K562 (cell line): ENCODE data around the gene KATNAL1. TPM values are rescaled to one million over a fixed set of nuclear protein-coding genes. Genes with fewer than 3 reads are reported as not detected.

Experiments
- ARID1B ChIP-seq: fragments of 450-650 bp; IDR thresholded peaks from 2 replicates; pipeline ENCODE4 v1.6.1; 2016; ENCODE audit warnings: antibody characterized with exemption, mild to moderate bottlenecking, inconsistent platforms
- DIDO1 ChIP-seq: fragments of 450-650 bp; IDR thresholded peaks from 2 replicates; pipeline ENCODE4 v1.6.1; 2016; ENCODE audit warnings: low read depth, missing biosample characterization, missing genetic modification characterization
- ESRRA ChIP-seq: fragments of 450-650 bp; IDR thresholded peaks from 2 replicates; pipeline ENCODE4 v1.6.1; 2014; ENCODE audit warnings: low read depth, mild to moderate bottlenecking, moderate library complexity, borderline replicate concordance
- FOXK2 ChIP-seq, 2 experiments: fragments of 450-650 bp; IDR thresholded peaks in 1 of 2; conservative IDR thresholded peaks in 1 of 2; 2 replicates each; pipeline ENCODE4 v1.6.1; 2016; ENCODE audit warnings: low read depth in 2 of 2, mild to moderate bottlenecking in 1 of 2
- MAFG ChIP-seq: fragments of 450-650 bp; conservative IDR thresholded peaks from 2 replicates; pipeline ENCODE4 v1.6.1; 2016; ENCODE audit warnings: missing genetic modification characterization, missing compliant biosample characterization
- MAFK ChIP-seq: IDR thresholded peaks from 2 replicates; pipeline ENCODE4 v1.6.1; 2011; ENCODE audit warnings: low read length, improper control_type of control experiment
- NRF1 ChIP-seq, 2 experiments: fragments of 450-650 bp; IDR thresholded peaks in 1 of 2; conservative IDR thresholded peaks in 1 of 2; 2 replicates each; pipeline ENCODE4 v1.6.1; 2014; ENCODE audit warnings: mild to moderate bottlenecking in 2 of 2
- PHF21A ChIP-seq: fragments of 450-650 bp; IDR thresholded peaks from 2 replicates; pipeline ENCODE4 v1.6.1; 2017; ENCODE audit warnings: low read depth, borderline replicate concordance
- PYGO2 ChIP-seq: fragments of 450-650 bp; IDR thresholded peaks from 2 replicates; pipeline ENCODE4 v1.6.1; 2016; ENCODE audit warnings: mild to moderate bottlenecking, missing genetic modification characterization, moderate library complexity, missing compliant biosample characterization
- RBM22 ChIP-seq: fragments of 200-400 bp; formaldehyde crosslinking; IDR thresholded peaks from 2 replicates; pipeline ENCODE4 v1.6.1; 2018; ENCODE audit warnings: low read length, low read depth; ENCODE audit not compliant: poor library complexity, severe bottlenecking
- SIN3A ChIP-seq, 2 experiments: fragments of 150-350 bp in 1 of 2; IDR thresholded peaks; 2 replicates each; pipeline ENCODE4 v1.6.1; 2011 to 2016; ENCODE audit warnings: borderline replicate concordance in 2 of 2, low read depth in 2 of 2, low read length in 2 of 2, mild to moderate bottlenecking in 2 of 2, moderate library complexity in 2 of 2; ENCODE audit not compliant: control insufficient read depth in 1 of 2
- SIX5 ChIP-seq, 2 experiments: IDR thresholded peaks; 2 replicates each; pipeline ENCODE4 v1.6.1; 2011; ENCODE audit warnings: low read length in 2 of 2, borderline replicate concordance in 1 of 2, low read depth in 1 of 2, mild to moderate bottlenecking in 1 of 2, moderate library complexity in 1 of 2; ENCODE audit not compliant: insufficient read depth in 1 of 2
- U2AF1 ChIP-seq: fragments of 200-400 bp; formaldehyde crosslinking; optimal IDR thresholded peaks from 2 replicates; pipeline ENCODE3; 2017; ENCODE audit warnings: mild to moderate bottlenecking, low read depth, low read length, moderate library complexity
- ZNF224 ChIP-seq: sonication (generic); formaldehyde crosslinking; IDR thresholded peaks from 2 replicates; pipeline ENCODE4 v1.8.0; 2022; ENCODE audit warnings: mild to moderate bottlenecking, missing genetic modification reagents
- ZNF445 ChIP-seq: fragments of 250-450 bp; sonication (Bioruptor Pico); IDR thresholded peaks from 2 replicates; pipeline ENCODE4 v1.4.0; 2020; ENCODE audit warnings: low read depth, mild to moderate bottlenecking, moderate library complexity
- ZNF699 ChIP-seq: fragments of 250-450 bp; sonication (Bioruptor Pico); IDR thresholded peaks from 2 replicates; pipeline ENCODE4 v1.8.0; 2021; ENCODE audit warnings: mild to moderate bottlenecking, moderate library complexity; ENCODE audit not compliant: insufficient replicate concordance
- polyA plus RNA-seq, 8 experiments: library from polyadenylated mRNA; depleted of rRNA in 4 of 8; stranded (reverse) in 5 of 8; unstranded in 3 of 8; fragments of >200 nt; fragmentation: Nextera tagmentation in 2 of 8; fragmentation: Illumina TruSeq in 1 of 8; extraction: Ambion mirVana in 2 of 8; extraction: Trizol in 1 of 8; gene quantifications; 2 replicates each; pipeline versions ENCODE4 v1.2.1 to v1.2.3, GENCODE V29; 2011 to 2014; ENCODE audit warnings: inconsistent platforms in 1 of 8, missing spikeins in 1 of 8
- total RNA-seq, 7 experiments: library from RNA; depleted of rRNA in 6 of 7; stranded (reverse); fragments of >200 nt in 6 of 7; fragmentation: Illumina TruSeq in 2 of 7; extraction: Trizol in 2 of 7; gene quantifications; 2 replicates each; pipeline versions ENCODE4 v1.2.1 to v1.2.3, GENCODE V29; 2011 to 2021; ENCODE audit warnings: low replicate concordance in 1 of 7
- TF ChIP-seq, protein P1 (sequence below): fragments of 250-450 bp; sonication (Bioruptor Pico); IDR thresholded peaks from 2 replicates; pipeline ENCODE4 v1.5.0; 2020; ENCODE audit warnings: mild to moderate bottlenecking
- TF ChIP-seq, protein P2 (sequence below): sonication (generic); formaldehyde crosslinking; IDR thresholded peaks from 2 replicates; pipeline ENCODE4 v1.8.0; 2022; ENCODE audit warnings: mild to moderate bottlenecking, missing genetic modification reagents
- TF ChIP-seq, protein P3 (sequence below): fragments of 250-450 bp; sonication (Bioruptor Pico); IDR thresholded peaks from 2 replicates; pipeline ENCODE4 v1.8.0; 2022; ENCODE audit warnings: moderate library complexity, mild to moderate bottlenecking, inconsistent platforms
- TF ChIP-seq, protein P4 (sequence below): fragments of 450-650 bp; formaldehyde crosslinking; IDR thresholded peaks from 2 replicates; pipeline ENCODE4 v1.4.0; 2020; ENCODE audit warnings: mild to moderate bottlenecking, mixed read lengths
- TF ChIP-seq, protein P5 (sequence below): fragments of 250-450 bp; sonication (Bioruptor Pico); IDR thresholded peaks from 2 replicates; pipeline ENCODE4 v1.4.0; 2020; ENCODE audit warnings: mild to moderate bottlenecking, moderate library complexity

KATNAL1 gene
- total and polyA plus RNA-seq, 9 of the 15 experiments (the other 6 are each of a cell fraction or from before 2014, with no cell fraction given), result 2.5 to 8.2 (median 5.5) TPM

DNA sequence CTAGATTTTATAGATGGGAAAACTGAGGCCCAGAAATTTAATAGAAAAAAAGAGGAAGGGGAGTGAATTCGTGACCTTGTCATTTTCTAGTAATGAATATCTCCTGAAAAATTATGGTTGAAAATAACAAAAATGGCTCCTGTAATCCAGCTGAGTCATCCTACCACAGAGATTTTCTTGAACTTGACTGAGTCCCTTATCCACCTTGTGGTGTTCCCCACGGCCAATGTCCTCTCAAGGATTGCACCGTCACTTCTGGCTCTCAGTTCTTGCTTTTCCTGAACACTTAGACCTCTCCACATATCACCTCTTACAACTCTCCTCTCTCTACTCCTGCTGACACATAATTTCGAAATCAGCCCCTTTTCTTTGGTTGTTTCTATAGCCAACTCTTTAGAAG, 1.2 kb upstream of the KATNAL1 start (continued):
- no peak for TF ChIP-seq ZNF224 (CRISPR knock-in tag)
- TF ChIP-seq ARID1B, result peak; percentile 58
- peak; percentile 95 for TF ChIP-seq MAFK
- TF ChIP-seq ZNF699 (CRISPR knock-in tag), result no peak
- TF ChIP-seq, protein P1, sequence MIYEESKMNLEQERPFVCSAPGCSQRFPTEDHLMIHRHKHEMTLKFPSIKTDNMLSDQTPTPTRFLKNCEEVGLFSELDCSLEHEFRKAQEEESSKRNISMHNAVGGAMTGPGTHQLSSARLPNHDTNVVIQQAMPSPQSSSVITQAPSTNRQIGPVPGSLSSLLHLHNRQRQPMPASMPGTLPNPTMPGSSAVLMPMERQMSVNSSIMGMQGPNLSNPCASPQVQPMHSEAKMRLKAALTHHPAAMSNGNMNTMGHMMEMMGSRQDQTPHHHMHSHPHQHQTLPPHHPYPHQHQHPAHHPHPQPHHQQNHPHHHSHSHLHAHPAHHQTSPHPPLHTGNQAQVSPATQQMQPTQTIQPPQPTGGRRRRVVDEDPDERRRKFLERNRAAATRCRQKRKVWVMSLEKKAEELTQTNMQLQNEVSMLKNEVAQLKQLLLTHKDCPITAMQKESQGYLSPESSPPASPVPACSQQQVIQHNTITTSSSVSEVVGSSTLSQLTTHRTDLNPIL (CRISPR knock-in tag), result no peak
- TF ChIP-seq SIX5 (IDR thresholded peaks at IDR 0.05; ENCODE audit: borderline replicate concordance in 1 of 2, insufficient read depth in 1 of 2, low read depth in 1 of 2, low read length in 2 of 2), result no peak
- TF ChIP-seq SIN3A (IDR thresholded peaks at IDR 0.05; ENCODE audit: borderline replicate concordance in 2 of 2, control insufficient read depth in 1 of 2, low read depth in 2 of 2, low read length in 2 of 2), result no peak
- TF ChIP-seq, protein P2, sequence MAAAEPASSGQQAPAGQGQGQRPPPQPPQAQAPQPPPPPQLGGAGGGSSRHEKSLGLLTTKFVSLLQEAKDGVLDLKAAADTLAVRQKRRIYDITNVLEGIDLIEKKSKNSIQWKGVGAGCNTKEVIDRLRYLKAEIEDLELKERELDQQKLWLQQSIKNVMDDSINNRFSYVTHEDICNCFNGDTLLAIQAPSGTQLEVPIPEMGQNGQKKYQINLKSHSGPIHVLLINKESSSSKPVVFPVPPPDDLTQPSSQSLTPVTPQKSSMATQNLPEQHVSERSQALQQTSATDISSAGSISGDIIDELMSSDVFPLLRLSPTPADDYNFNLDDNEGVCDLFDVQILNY, result no peak
- TF ChIP-seq NRF1 (conservative IDR thresholded peaks at IDR 0.05 in 1 of 2, IDR thresholded peaks at IDR 0.05 in 1 of 2), result no peak
- TF ChIP-seq ESRRA, result peak; percentile 62; the same call in 1 of the 2 replicates
- TF ChIP-seq MAFG (tag), result peak; percentile 99
- TF ChIP-seq RBM22, result no peak
- no peak for TF ChIP-seq DIDO1 (tag)
- no peak for TF ChIP-seq U2AF1
- TF ChIP-seq PHF21A, result 0 out of 2 replicates have a peak, but pooled peaks have one; percentile 52
- TF ChIP-seq, protein P3, sequence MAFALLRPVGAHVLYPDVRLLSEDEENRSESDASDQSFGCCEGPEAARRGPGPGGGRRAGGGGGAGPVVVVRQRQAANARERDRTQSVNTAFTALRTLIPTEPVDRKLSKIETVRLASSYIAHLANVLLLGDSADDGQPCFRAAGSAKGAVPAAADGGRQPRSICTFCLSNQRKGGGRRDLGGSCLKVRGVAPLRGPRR (CRISPR knock-in tag), result no peak
- TF ChIP-seq, protein P4, sequence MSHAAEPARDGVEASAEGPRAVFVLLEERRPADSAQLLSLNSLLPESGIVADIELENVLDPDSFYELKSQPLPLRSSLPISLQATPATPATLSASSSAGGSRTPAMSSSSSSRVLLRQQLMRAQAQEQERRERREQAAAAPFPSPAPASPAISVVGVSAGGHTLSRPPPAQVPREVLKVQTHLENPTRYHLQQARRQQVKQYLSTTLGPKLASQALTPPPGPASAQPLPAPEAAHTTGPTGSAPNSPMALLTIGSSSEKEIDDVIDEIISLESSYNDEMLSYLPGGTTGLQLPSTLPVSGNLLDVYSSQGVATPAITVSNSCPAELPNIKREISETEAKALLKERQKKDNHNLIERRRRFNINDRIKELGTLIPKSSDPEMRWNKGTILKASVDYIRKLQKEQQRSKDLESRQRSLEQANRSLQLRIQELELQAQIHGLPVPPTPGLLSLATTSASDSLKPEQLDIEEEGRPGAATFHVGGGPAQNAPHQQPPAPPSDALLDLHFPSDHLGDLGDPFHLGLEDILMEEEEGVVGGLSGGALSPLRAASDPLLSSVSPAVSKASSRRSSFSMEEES, result no peak
- TF ChIP-seq PYGO2 (tag), result no peak
- TF ChIP-seq FOXK2 (conservative IDR thresholded peaks at IDR 0.05 in 1 of 2, IDR thresholded peaks at IDR 0.05 in 1 of 2; ENCODE audit: low read depth in 2 of 2), result 0 out of 4 replicates have a peak, but pooled peaks of 1 of the 2 experiments have one; percentile 28
- TF ChIP-seq, protein P5, sequence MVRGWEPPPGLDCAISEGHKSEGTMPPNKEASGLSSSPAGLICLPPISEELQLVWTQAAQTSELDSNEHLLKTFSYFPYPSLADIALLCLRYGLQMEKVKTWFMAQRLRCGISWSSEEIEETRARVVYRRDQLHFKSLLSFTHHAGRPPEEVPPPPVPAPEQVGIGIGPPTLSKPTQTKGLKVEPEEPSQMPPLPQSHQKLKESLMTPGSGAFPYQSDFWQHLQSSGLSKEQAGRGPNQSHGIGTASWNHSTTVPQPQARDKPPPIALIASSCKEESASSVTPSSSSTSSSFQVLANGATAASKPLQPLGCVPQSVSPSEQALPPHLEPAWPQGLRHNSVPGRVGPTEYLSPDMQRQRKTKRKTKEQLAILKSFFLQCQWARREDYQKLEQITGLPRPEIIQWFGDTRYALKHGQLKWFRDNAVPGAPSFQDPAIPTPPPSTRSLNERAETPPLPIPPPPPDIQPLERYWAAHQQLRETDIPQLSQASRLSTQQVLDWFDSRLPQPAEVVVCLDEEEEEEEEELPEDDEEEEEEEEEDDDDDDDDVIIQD (CRISPR knock-in tag), result no peak
- TF ChIP-seq ZNF445 (CRISPR knock-in tag), result no peak
